Mesothelial cell of epicardium (in vitro differentiated cells): ENCODE data around the gene SLC14A1. TPM values are rescaled to one million over a fixed set of nuclear protein-coding genes. Genes with fewer than 3 reads are reported as not detected.

Experiments
- DNase-seq, 2 experiments: peaks; one replicate each; pipeline ENCODE4 v3.0.0; 2021; ENCODE audit warnings: low spot score in 2 of 2; ENCODE audit not compliant: unreplicated experiment in 2 of 2
- H3K27ac Mint-ChIP-seq: 2 replicates; pipeline ENCODE4 v1.8.0; 2021; ENCODE audit warnings: mixed read lengths
- H3K27me3 Mint-ChIP-seq: 2 replicates; pipeline ENCODE4 v1.8.0; 2021; ENCODE audit warnings: low read depth, mixed read lengths
- H3K36me3 Mint-ChIP-seq: 2 replicates; pipeline ENCODE4 v1.8.0; 2021; ENCODE audit warnings: mixed read lengths
- H3K4me1 Mint-ChIP-seq: 2 replicates; pipeline ENCODE4 v1.8.0; 2021; ENCODE audit warnings: mixed read lengths
- H3K4me3 Mint-ChIP-seq: 2 replicates; pipeline ENCODE4 v1.8.0; 2021; ENCODE audit warnings: mild to moderate bottlenecking, moderate library complexity, mixed read lengths
- H3K9me3 Mint-ChIP-seq: 2 replicates; pipeline ENCODE4 v1.8.0; 2021; ENCODE audit warnings: mixed read lengths
- CTCF ChIP-seq: fragments of 200-600 bp; sonication (generic); IDR thresholded peaks from one replicate; pipeline ENCODE4 v1.5.0; 2021; ENCODE audit warnings: antibody characterized with exemption; ENCODE audit not compliant: unreplicated experiment
- total RNA-seq: library from RNA; stranded (reverse); gene quantifications from 3 replicates; pipeline ENCODE4 v1.2.1, GENCODE V29; 2021

The SLC14A1 gene
- 0.20 TPM in 1 of 3 replicates, not detected in the others for total RNA-seq

- H3K27me3 Mint-ChIP-seq = peaks cover 43% of the 10 kb centered on the region
- no peak within 1 kb of the TSS for H3K27ac Mint-ChIP-seq
- no peaks in the 10 kb centered on the region for H3K4me1 Mint-ChIP-seq
- no peaks in the 10 kb centered on the region for H3K36me3 Mint-ChIP-seq
- no peak for DNase-seq
- no peaks in the 10 kb centered on the region for H3K9me3 Mint-ChIP-seq
- no peak within 1 kb of the TSS for H3K4me3 Mint-ChIP-seq
- TF ChIP-seq CTCF = no peak
Measured at GRCh38 chr18:45723567-45724355, at the start of gene SLC14A1. Gene SLC14A1 (plus strand): TSS chr18:45724181. CDS start chr18:45730321, 6,140 bp downstream.

GRCh38 chr18:45677276-45677807 is 46.6 kb upstream of the SLC14A1 start:
- no peaks in the 10 kb centered on the region for H3K9me3 Mint-ChIP-seq
- DNase-seq = no peak
- no peak for TF ChIP-seq CTCF
- no peaks in the 10 kb centered on the region for H3K36me3 Mint-ChIP-seq
- H3K4me1 Mint-ChIP-seq = peaks cover 3% of the 10 kb centered on the region
- H3K27ac Mint-ChIP-seq = no peak overlapping the region
- no peak overlapping the region for H3K4me3 Mint-ChIP-seq
- peaks cover 14% of the 10 kb centered on the region for H3K27me3 Mint-ChIP-seq

GRCh38 chr18:45678441-45678840 is 45.5 kb upstream of the SLC14A1 start:
- H3K4me1 Mint-ChIP-seq = peaks cover 3% of the 10 kb centered on the region
- H3K36me3 Mint-ChIP-seq = no peaks in the 10 kb centered on the region
- H3K9me3 Mint-ChIP-seq = no peaks in the 10 kb centered on the region
- no peak overlapping the region for H3K4me3 Mint-ChIP-seq
- no peak for DNase-seq
- peaks cover 16% of the 10 kb centered on the region for H3K27me3 Mint-ChIP-seq
- no peak overlapping the region for H3K27ac Mint-ChIP-seq
- TF ChIP-seq CTCF = no peak

GRCh38 chr18:45678850-45679249 is 45.1 kb upstream of the SLC14A1 start:
- TF ChIP-seq CTCF = no peak
- Mint-ChIP-seq H3K9me3 (no peaks in the 10 kb centered on the region), H3K36me3 (no peaks in the 10 kb centered on the region), H3K4me3 (no peak overlapping the region), H3K27ac (no peak overlapping the region), H3K27me3 (peaks cover 16% of the 10 kb centered on the region), H3K4me1 (peaks cover 2% of the 10 kb centered on the region)
- DNase-seq = no peak

- Mint-ChIP-seq H3K27ac (no peak overlapping the region), H3K27me3 (peaks cover 16% of the 10 kb centered on the region), H3K4me3 (no peak overlapping the region), H3K9me3 (no peaks in the 10 kb centered on the region), H3K4me1 (no peaks in the 10 kb centered on the region), H3K36me3 (no peaks in the 10 kb centered on the region)
- TF ChIP-seq CTCF = no peak
- DNase-seq = no peak
Measured at GRCh38 chr18:45680066-45680690, 43.8 kb upstream of the SLC14A1 start.
